Measurements from ENCODE around the gene OTULINL.

DNA sequence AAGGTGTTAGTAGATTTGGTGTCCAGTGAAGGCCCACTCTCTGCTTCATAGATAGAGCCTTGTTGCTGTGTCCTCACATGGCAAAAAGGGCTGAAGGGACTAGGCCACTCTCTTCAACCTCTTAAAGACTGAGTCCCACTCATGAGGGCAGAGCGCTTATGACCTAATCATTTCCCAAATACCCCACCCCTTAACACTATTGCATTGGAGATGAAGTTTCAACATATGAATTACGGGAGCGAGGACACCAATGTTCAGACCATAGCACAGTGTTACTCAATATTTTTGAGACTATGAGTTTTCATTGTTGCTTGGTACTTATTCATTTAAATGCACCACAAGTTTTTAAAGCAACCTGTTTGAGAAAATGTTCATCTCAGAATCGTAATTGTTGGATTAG lies 8.8 kb upstream of the OTULINL start:
- no peak for TF ChIP-seq CTCF (IDR thresholded peaks at IDR 0.05)
- no peak for TF ChIP-seq POLR2A (IDR thresholded peaks at IDR 0.05)

All from right lobe of liver (tissue), 4 donors.